Measurements from ENCODE around the gene PCLAF.

GRCh38 chr15:64337761-64338160, 43.5 kb downstream of the PCLAF start:
- no peak for TF ChIP-seq POLR2A (IDR thresholded peaks at IDR 0.05)
- TF ChIP-seq CTCF (IDR thresholded peaks at IDR 0.05): no peak

All from esophagus squamous epithelium (tissue), 4 donors.